Measurements from ENCODE around the gene LAMC2.

LAMC2 gene

DNA sequence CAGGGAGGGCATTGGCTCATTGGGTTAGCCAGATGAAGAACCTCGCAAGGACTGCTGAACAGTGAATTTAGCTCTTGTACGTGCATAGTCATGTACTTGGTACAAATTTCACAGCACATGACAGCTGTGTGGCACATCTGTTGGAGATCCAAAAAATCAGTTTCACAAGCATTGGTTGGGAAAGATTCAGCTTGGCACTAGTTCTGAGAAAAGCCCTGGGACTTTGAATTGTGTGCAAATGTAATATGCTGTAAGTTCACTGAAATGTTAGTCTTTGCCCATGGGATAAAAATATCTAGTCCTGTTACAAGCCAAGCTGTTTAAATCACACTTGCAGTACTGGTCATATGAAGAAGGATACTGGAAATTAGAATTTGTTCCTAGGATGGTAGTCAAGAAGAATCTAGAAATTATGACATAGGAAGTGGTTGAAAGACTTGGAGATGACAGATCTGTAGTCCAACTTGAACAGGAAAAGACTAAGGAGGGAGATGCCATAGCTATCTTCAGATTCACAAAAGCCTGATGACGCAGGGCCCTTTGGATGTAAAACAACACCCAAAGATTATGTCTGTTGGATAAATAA, 19.2 kb downstream of the LAMC2 start:
- TF ChIP-seq CTCF (conservative IDR thresholded peaks at IDR 0.05; ENCODE audit: low read depth, low read length): no peak
- peak; percentile 27 for DNase-seq (ENCODE audit: low read depth)
- no peak overlapping the region for H3K4me3 ChIP-seq (ENCODE audit: low read depth, low read length)

DNA sequence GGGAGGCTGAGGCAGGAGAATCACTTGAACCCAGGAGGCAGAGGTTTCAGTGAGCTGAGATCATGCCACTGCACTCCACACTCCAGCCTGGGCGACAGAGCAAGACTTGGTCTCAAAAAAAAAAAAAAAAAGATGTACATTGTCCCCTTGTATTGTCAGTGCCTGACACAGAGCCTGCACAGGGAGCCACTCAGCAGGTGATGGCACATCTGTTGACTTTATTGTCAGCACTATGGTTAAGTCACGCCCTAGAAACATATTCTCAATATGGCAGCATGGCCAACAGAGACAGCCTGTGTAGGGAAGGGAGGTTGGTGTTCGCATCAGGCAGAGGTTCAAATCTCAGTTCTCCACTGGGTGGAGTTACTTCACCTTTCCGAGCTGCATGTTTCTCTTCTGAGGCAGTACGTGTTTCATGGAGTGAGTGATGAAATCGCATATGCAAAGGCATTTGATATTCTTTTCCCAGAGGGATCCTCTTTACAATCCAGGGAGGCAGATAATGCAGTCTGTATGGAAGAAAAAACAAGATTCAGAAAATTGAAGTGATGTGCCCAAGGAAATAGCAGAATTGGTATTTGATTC, 20.6 kb downstream of the LAMC2 start:
- no peak for DNase-seq (ENCODE audit: low read depth)
- H3K4me3 ChIP-seq (ENCODE audit: low read depth, low read length): no peak overlapping the region
- no peak for TF ChIP-seq CTCF (conservative IDR thresholded peaks at IDR 0.05; ENCODE audit: low read depth, low read length)

- DNase-seq (ENCODE audit: low read depth): peak; percentile 86
- H3K4me3 ChIP-seq (ENCODE audit: low read depth, low read length): no peak overlapping the region
- TF ChIP-seq CTCF (conservative IDR thresholded peaks at IDR 0.05; ENCODE audit: low read depth, low read length): no peak
These were observed 23.6 kb downstream of the LAMC2 start for GRCh38 chr1:183209533-183210158.

DNA sequence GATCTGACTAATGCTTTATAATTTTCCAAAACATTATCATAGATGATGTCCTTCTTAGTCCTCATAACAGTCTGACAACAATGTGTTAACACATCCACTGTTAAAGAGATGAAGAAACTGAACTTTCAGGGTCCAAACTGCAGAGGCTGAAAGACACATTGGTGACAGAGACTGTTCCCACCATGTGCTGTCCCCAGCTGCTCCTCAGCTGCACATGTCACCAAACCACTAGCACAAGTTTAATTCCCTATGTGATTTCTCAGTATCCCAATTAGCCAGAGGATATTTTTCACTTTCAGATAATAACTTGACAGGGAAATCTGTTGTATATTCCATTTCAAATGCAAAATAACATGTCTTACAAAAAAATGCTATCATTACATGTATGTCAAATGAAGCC, 24.6 kb downstream of the LAMC2 start:
- DNase-seq (ENCODE audit: low read depth): no peak
- TF ChIP-seq CTCF (conservative IDR thresholded peaks at IDR 0.05; ENCODE audit: low read depth, low read length): no peak
- H3K4me3 ChIP-seq (ENCODE audit: low read depth, low read length): no peak overlapping the region

- no peak for TF ChIP-seq CTCF (conservative IDR thresholded peaks at IDR 0.05; ENCODE audit: low read depth, low read length)
- DNase-seq (ENCODE audit: low read depth): no peak
- H3K4me3 ChIP-seq (ENCODE audit: low read depth, low read length): no peak overlapping the region
These were observed 26.8 kb downstream of the LAMC2 start for GRCh38 chr1:183212870-183213269.

DNA sequence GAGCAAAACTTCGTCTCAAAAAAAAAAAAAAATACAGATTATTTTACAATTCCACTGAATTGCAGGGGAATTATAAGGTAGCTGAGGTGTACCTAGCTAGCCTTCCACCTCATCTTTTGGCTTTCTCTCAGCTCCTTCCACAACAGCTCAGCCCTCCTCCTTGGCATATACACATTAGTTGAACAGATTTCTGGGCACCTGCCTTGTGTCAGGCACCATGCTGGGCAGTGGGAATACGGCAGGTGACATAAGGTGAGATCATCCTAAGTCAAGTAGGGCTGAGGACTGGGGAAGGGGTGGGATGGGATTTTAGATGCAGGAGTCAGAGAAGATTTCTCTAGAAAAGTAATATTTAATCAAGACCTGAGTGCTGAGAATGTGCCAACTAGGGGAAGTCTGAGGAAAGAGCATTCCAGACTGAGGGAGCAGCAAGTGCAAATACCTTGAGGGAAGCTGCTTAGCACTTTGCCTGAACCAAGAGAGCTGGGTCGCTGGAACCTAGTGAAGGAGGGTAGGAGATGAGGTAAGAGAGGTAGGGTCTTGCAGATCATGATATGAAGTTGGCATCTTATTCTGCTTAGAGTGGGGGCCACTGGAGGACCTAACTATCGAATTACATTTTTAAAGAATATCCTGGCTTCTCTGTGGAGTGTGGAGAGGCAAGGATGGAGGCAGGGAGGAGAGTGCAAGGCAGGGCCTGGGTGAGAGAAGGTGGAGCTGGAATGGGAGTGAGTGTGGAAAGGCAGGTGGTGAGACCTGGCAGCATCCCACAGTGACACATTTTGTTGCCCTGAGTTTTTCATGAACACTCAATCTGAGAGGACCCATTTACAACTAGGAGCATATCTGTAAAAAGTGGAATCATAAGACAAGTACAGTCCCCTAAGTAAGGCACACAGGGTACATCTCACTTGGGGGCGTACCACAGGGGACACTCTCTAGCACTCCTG, 28.2 kb downstream of the LAMC2 start:
- no peak for TF ChIP-seq CTCF (conservative IDR thresholded peaks at IDR 0.05; ENCODE audit: low read depth, low read length)
- no peak for DNase-seq (ENCODE audit: low read depth)
- H3K4me3 ChIP-seq (ENCODE audit: low read depth, low read length): no peak overlapping the region

Data from choroid plexus epithelial cell (primary cell).